HepG2 (cell line): ENCODE measurements around the gene BBS1. TPM values are rescaled to one million over a fixed set of nuclear protein-coding genes. Genes with fewer than 3 reads are reported as not detected.

Experiments
- CAMTA2 ChIP-seq: sonication (generic); formaldehyde crosslinking; IDR thresholded peaks from 2 replicates; pipeline ENCODE4 v1.4.0; 2020; ENCODE audit warnings: mild to moderate bottlenecking, missing genetic modification reagents, borderline replicate concordance
- MEIS1 ChIP-seq: sonication (generic); formaldehyde crosslinking; IDR thresholded peaks from 2 replicates; pipeline ENCODE4 v1.9.0; 2021; ENCODE audit warnings: mild to moderate bottlenecking, missing genetic modification reagents, moderate library complexity, borderline replicate concordance
- PPARG ChIP-seq: conservative IDR thresholded peaks from 2 replicates; pipeline ENCODE4 v1.6.1; 2016; ENCODE audit warnings: missing biosample characterization, missing genetic modification reagents
- SATB2 ChIP-seq: sonication (generic); formaldehyde crosslinking; IDR thresholded peaks from 2 replicates; pipeline ENCODE4 v1.5.0; 2020; ENCODE audit warnings: missing genetic modification reagents
- SRSF9 ChIP-seq: fragments of 200-400 bp; formaldehyde crosslinking; IDR thresholded peaks from 2 replicates; pipeline ENCODE4 v1.6.1; 2018; ENCODE audit warnings: borderline replicate concordance, mild to moderate bottlenecking, low read depth, low read length; ENCODE audit not compliant: insufficient read depth, poor library complexity, severe bottlenecking
- TAF15 ChIP-seq: fragments of 200-400 bp; formaldehyde crosslinking; IDR thresholded peaks from one replicate; pipeline ENCODE4 v1.6.1; 2018; ENCODE audit warnings: mild to moderate bottlenecking, low read depth, low read length; ENCODE audit not compliant: poor library complexity, severe bottlenecking
- ZNF260 ChIP-seq: sonication (generic); formaldehyde crosslinking; IDR thresholded peaks from 2 replicates; pipeline ENCODE4 v1.4.0; 2020; ENCODE audit warnings: missing genetic modification reagents, low read depth, mild to moderate bottlenecking, borderline replicate concordance
- ZNF431 ChIP-seq: sonication (generic); formaldehyde crosslinking; IDR thresholded peaks from 2 replicates; pipeline ENCODE4 v1.9.0; 2022; ENCODE audit warnings: missing genetic modification reagents, low read depth, mild to moderate bottlenecking, borderline replicate concordance
- ZNF672 ChIP-seq: sonication (generic); formaldehyde crosslinking; IDR thresholded peaks from 2 replicates; pipeline ENCODE4 v1.8.1; 2022; ENCODE audit warnings: missing genetic modification reagents
- polyA plus RNA-seq, 8 experiments: library from polyadenylated mRNA; depleted of rRNA in 3 of 8; stranded (reverse) in 7 of 8; unstranded in 1 of 8; fragments of >200 nt; fragmentation: Illumina TruSeq in 4 of 8; extraction: Trizol in 4 of 8; gene quantifications; 2 replicates each; pipeline versions ENCODE4 v1.2.1 to v1.2.3, GENCODE V29; 2011 to 2016; ENCODE audit warnings: low read depth in 4 of 8, missing spikeins in 1 of 8, mixed read lengths in 1 of 8; ENCODE audit not compliant: insufficient read depth in 1 of 8
- total RNA-seq, 5 experiments: library from RNA; depleted of rRNA; stranded (reverse); fragments of >200 nt; fragmentation: Illumina TruSeq; extraction: Trizol; gene quantifications; 2 replicates each; pipeline ENCODE4 v1.2.3, GENCODE V29; 2016; ENCODE audit warnings: low read depth in 1 of 5
- TF ChIP-seq, protein P1 (sequence below): sonication (generic); formaldehyde crosslinking; IDR thresholded peaks from 2 replicates; pipeline ENCODE4 v1.5.0; 2020; ENCODE audit warnings: mild to moderate bottlenecking, missing genetic modification reagents, borderline replicate concordance
- TF ChIP-seq, protein P2 (sequence below): sonication (generic); formaldehyde crosslinking; IDR thresholded peaks from 2 replicates; pipeline ENCODE4 v1.9.0; 2022; ENCODE audit warnings: missing genetic modification reagents, mild to moderate bottlenecking, borderline replicate concordance
- TF ChIP-seq, protein P3 (sequence below): sonication (generic); formaldehyde crosslinking; IDR thresholded peaks from 2 replicates; pipeline ENCODE4 v1.5.1; 2020; ENCODE audit warnings: missing genetic modification reagents, mild to moderate bottlenecking, borderline replicate concordance
- TF ChIP-seq, protein P4 (sequence below): sonication (generic); formaldehyde crosslinking; IDR thresholded peaks from 2 replicates; pipeline ENCODE4 v1.5.0; 2020; ENCODE audit warnings: missing genetic modification reagents, mild to moderate bottlenecking, borderline replicate concordance

BBS1 gene
- total and polyA plus RNA-seq, 2 of the 13 experiments (the other 11 are each of a cell fraction or from before 2014, with no cell fraction given): 11.7 to 14.1 TPM

DNA sequence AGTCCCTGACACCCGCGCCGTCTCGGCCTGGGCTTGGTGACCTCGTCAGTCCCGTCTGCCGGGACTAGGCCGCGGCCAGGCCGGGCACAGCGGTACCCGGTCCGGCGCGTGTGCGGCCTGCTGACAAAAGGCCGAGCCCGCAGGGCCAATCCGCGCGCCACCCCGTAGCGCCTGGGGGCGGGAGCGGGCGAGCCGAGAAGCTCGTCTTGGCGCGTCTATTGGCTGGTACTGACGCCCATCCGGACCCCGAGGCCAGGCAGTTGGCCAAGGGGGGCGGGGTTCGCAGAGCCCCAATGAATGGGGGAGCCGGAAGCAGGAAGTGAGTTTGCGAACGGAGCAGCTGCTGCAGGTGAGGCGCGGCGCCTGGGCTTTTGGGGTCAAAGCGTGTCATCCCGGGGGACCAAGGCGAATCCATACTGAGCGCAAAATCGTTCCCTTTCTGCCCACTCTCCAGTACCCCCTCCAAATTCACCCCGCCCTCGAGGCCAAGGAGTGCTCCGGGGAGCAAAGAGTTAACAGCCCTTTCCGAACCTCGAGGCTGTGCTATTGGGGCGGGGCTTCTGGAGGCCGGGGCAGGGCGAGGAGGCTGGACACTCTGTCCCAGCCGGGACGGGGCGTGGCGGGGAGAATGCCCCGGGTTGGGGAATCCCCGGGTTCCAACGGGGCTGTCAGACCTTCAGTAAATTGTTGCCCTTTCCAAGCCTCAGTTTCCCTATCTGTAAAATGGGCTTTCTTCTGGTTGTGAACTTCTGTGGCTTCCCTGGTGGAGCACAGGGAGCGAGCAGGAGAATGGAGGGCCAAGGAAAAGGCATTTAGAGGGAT is 30.1 kb upstream of the BBS1 start, which contains the start of gene DPP3 (continued):
- TF ChIP-seq, protein P1, sequence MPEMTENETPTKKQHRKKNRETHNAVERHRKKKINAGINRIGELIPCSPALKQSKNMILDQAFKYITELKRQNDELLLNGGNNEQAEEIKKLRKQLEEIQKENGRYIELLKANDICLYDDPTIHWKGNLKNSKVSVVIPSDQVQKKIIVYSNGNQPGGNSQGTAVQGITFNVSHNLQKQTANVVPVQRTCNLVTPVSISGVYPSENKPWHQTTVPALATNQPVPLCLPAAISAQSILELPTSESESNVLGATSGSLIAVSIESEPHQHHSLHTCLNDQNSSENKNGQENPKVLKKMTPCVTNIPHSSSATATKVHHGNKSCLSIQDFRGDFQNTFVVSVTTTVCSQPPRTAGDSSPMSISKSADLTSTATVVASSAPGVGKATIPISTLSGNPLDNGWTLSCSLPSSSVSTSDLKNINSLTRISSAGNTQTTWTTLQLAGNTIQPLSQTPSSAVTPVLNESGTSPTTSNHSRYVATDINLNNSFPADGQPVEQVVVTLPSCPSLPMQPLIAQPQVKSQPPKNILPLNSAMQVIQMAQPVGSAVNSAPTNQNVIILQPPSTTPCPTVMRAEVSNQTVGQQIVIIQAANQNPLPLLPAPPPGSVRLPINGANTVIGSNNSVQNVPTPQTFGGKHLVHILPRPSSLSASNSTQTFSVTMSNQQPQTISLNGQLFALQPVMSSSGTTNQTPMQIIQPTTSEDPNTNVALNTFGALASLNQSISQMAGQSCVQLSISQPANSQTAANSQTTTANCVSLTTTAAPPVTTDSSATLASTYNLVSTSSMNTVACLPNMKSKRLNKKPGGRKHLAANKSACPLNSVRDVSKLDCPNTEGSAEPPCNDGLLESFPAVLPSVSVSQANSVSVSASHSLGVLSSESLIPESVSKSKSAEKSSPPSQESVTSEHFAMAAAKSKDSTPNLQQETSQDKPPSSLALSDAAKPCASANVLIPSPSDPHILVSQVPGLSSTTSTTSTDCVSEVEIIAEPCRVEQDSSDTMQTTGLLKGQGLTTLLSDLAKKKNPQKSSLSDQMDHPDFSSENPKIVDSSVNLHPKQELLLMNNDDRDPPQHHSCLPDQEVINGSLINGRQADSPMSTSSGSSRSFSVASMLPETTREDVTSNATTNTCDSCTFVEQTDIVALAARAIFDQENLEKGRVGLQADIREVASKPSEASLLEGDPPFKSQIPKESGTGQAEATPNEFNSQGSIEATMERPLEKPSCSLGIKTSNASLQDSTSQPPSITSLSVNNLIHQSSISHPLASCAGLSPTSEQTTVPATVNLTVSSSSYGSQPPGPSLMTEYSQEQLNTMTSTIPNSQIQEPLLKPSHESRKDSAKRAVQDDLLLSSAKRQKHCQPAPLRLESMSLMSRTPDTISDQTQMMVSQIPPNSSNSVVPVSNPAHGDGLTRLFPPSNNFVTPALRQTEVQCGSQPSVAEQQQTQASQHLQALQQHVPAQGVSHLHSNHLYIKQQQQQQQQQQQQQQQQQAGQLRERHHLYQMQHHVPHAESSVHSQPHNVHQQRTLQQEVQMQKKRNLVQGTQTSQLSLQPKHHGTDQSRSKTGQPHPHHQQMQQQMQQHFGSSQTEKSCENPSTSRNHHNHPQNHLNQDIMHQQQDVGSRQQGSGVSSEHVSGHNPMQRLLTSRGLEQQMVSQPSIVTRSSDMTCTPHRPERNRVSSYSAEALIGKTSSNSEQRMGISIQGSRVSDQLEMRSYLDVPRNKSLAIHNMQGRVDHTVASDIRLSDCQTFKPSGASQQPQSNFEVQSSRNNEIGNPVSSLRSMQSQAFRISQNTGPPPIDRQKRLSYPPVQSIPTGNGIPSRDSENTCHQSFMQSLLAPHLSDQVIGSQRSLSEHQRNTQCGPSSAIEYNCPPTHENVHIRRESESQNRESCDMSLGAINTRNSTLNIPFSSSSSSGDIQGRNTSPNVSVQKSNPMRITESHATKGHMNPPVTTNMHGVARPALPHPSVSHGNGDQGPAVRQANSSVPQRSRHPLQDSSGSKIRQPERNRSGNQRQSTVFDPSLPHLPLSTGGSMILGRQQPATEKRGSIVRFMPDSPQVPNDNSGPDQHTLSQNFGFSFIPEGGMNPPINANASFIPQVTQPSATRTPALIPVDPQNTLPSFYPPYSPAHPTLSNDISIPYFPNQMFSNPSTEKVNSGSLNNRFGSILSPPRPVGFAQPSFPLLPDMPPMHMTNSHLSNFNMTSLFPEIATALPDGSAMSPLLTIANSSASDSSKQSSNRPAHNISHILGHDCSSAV (CRISPR knock-in tag): no peak
- TF ChIP-seq SRSF9: no peak
- TF ChIP-seq MEIS1: peak; percentile 74; the same call in 1 of the 2 replicates
- TF ChIP-seq CAMTA2 (CRISPR knock-in tag): no peak
- TF ChIP-seq, protein P2, sequence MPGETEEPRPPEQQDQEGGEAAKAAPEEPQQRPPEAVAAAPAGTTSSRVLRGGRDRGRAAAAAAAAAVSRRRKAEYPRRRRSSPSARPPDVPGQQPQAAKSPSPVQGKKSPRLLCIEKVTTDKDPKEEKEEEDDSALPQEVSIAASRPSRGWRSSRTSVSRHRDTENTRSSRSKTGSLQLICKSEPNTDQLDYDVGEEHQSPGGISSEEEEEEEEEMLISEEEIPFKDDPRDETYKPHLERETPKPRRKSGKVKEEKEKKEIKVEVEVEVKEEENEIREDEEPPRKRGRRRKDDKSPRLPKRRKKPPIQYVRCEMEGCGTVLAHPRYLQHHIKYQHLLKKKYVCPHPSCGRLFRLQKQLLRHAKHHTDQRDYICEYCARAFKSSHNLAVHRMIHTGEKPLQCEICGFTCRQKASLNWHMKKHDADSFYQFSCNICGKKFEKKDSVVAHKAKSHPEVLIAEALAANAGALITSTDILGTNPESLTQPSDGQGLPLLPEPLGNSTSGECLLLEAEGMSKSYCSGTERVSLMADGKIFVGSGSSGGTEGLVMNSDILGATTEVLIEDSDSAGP: peak; percentile 90
- TF ChIP-seq, protein P3, sequence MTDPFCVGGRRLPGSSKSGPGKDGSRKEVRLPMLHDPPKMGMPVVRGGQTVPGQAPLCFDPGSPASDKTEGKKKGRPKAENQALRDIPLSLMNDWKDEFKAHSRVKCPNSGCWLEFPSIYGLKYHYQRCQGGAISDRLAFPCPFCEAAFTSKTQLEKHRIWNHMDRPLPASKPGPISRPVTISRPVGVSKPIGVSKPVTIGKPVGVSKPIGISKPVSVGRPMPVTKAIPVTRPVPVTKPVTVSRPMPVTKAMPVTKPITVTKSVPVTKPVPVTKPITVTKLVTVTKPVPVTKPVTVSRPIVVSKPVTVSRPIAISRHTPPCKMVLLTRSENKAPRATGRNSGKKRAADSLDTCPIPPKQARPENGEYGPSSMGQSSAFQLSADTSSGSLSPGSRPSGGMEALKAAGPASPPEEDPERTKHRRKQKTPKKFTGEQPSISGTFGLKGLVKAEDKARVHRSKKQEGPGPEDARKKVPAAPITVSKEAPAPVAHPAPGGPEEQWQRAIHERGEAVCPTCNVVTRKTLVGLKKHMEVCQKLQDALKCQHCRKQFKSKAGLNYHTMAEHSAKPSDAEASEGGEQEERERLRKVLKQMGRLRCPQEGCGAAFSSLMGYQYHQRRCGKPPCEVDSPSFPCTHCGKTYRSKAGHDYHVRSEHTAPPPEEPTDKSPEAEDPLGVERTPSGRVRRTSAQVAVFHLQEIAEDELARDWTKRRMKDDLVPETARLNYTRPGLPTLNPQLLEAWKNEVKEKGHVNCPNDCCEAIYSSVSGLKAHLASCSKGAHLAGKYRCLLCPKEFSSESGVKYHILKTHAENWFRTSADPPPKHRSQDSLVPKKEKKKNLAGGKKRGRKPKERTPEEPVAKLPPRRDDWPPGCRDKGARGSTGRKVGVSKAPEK (CRISPR knock-in tag): no peak
- no peak for TF ChIP-seq TAF15
- no peak for TF ChIP-seq ZNF672 (CRISPR knock-in tag)
- TF ChIP-seq ZNF431 (CRISPR knock-in tag): peak; percentile 89; the same call in 1 of the 2 replicates
- TF ChIP-seq PPARG (CRISPR knock-in tag): no peak; the same call in 1 of the 2 replicates
- TF ChIP-seq ZNF260 (CRISPR knock-in tag): no peak
- TF ChIP-seq, protein P4, sequence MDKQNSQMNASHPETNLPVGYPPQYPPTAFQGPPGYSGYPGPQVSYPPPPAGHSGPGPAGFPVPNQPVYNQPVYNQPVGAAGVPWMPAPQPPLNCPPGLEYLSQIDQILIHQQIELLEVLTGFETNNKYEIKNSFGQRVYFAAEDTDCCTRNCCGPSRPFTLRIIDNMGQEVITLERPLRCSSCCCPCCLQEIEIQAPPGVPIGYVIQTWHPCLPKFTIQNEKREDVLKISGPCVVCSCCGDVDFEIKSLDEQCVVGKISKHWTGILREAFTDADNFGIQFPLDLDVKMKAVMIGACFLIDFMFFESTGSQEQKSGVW (CRISPR knock-in tag): no peak
- no peak for TF ChIP-seq SATB2
